GM19463 (cell line): ENCODE measurements around the gene ATAD2B.
"Not testable (repeated sequence)": the region's sequence is repeated elsewhere in the genome, so short reads cannot be mapped to it uniquely, and the experiment has no call there.

Source experiments
- ATAC-seq: cut with Tn5 transposase; IDR thresholded peaks from one replicate; pipeline ENCODE4 v1.9.1; 2021; ENCODE audit warnings: mild to moderate bottlenecking, moderate library complexity; ENCODE audit not compliant: unreplicated experiment

Gene ATAD2B

DNA sequence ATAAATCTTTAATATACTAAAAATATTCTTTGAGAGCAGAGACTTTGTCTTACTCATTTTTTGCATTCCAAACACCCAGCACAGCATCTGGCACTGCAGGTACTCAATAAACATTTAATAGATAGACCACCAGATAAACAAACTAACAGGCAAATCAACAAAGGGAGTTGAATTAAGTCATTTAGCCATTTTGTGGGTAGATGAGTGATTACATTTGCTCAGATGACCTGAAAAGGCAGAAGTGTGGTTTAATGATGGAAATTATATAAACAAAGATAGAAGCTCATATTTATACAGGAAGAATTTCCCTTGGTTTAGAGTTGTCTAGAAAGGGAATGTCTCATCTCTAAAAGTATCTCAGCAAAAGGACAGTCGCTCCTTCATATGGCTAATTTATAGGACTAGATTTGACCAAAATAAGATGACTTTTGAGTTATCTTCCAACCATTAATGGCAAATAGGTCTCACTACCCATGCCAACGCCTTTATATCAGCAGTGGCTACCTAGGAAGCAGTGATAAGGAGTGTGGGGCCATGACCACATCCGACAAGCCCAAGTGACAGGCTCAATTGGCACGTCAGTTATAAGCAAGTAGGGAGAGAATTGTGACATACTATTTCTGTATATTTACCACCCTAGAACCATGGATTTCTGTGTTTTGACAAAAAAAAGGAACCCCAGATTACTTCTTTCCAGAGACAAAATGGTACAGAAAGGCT, 173.5 kb downstream of the ATAD2B start:
- no peak for ATAC-seq

DNA sequence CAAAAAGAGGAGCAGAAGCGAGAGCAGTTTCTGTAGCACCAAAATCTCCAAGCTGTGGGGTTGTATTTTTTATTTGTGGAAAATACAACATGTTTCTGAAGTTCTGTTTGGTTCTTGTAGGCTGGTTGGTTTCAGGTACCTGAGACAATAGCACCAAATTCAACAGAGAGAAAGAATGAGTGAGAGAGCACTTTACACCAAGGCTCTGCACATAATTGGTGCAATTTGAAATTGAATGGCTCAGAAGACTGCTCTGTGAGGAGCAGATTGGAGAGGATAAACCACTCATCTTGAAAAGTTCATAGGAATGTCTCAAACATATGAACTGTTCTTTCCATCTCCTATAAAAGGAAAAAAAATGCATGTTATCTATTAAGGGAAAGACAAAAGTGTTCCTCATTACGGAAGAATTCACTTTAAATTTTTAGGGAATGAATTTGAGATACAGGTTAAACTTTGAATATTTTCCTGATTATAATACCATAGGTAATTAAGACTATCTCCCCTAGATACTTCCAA, 175.1 kb downstream of the ATAD2B start:
- ATAC-seq = no peak

DNA sequence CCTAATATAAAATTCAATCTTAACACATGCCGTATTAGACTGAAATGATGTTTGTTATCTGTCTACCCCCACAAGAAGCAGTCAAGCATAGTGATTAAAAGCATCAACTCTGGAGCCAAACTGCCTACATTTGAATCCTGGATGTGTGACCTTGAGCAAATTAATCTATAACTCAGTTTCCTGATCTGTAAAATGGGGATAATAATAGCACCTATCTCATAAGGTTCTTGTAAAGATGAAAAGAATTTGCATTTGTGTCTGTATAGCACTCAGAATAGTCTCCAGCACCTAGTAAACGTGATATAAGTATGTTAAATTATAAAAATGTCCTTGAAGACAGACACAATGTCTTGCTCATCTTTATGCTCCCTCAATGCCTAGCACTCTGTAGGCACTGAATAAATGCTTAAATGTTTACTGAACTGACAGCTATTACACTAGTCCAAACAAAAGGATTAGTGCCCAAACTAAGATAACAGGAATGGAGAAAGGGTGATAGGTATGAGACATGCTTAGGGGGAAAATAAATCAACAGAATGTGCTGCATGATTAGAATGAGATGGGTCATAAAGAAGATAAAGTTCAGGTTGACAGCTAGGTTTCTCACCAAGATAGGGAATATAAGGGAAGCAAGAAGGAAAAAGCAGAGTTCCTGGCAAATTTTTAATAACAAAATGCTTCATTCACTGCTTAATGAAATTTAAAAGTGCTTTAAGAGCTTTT, 180.6 kb downstream of the ATAD2B start:
- peak; percentile 35 for ATAC-seq

DNA sequence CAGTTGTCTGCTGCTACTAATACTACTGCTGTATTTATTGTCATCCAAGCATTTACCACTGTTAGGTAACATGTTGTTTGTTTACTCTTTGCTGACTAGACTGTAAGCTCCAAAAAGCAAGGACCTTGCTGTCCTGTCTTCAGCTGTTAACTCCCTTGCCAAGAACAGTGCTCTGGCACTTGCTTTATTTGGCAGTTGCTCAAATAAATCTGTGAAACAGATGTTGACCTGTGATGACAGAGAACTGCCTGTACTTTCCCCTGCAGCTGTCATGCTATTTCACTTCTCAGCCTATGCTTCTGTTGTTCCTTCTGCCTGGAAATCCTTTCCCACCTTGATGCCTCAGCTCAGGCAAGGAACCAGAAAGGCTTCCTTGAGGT, 181.2 kb downstream of the ATAD2B start:
- peak; percentile 76 for ATAC-seq

DNA sequence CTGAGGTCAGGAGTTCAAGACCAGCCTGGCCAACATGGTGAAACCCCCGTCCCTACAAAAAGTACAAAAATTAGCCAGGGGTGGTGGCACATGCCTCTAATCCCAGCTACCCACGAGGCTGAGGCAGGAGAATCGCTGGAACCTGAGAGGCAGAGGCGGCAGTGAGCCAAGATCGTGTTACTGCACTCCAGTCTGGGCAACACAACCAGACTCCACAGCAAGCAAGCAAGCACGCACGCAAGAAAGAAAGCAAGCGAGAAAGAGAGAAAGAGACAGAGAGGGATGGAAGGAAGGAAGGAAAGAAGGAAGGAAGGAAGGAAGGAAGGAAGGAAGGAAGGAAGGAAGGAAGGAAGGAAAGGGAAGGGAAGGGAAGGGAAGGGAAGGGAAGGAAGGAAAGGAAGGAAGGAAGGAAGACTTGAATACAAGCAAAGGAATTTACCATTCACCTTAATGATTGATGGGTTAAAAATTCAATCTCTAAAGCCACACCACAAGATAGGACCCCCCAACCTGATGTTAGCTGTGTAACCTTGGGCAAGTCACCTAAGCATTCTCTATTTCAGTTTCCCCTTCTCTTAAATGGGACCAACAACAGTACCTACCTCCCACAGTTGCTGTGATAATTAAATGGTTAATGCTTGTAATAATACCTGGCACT, 181.7 kb downstream of the ATAD2B start:
- ATAC-seq = peak; percentile 21

DNA sequence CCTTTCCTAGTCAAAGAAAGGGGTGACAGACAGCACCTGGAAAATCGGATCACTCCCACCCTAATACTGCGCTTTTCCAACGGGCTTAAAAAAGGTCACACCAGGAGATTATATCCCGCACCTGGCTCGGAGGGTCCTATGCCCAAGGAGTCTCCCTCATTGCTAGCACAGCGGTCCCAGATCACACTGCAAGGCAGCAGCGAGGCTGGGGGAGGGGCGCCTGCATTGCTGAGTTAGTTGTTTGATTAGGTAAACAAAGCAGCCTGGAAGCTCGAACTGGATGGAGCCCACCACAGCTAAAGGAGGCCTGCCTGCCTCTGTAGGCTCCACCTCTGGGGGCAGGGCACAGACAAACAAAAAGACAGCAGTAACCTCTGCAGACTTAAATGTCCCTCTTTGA, 190.1 kb downstream of the ATAD2B start:
- not testable (repeated sequence) for ATAC-seq

DNA sequence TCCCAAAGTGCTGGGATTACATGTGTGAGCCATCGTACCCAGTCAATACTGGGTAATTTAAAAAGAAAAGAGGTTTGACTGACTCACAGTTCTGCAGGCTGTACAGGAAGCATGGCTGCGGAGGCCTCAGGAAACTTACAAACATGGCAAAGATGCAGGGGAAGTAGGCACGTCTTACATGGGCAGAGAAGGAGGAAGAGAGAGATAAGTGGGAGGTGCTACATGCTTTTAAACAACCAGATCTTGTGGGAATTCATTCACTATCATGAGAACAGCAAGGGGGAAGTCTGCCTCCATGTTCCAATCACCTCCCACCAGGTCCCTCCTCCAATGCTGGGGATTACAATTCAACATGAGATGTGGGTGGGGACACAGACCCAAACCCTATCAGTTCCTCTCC, 192.5 kb downstream of the ATAD2B start:
- no peak for ATAC-seq

DNA sequence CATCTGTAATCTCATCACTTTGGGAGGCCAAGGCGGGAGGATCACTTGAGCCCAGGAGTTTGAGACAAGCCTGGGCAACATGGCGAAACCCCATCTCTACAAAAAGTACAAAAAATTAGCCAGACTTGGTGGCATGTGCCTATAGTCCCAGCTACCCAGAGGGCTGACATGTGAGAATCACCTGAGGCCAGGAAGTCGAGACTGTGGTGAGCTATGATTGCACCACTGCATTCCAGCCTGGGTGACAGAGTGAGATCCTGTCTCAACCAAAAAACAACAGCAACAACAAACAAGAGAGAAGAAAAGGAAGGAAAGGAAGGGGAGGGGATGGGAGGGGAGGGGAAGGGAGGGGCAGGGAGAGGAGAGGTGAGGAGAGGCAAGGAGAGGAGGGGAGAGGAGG, 203.9 kb downstream of the ATAD2B start:
- not testable (repeated sequence) for ATAC-seq

DNA sequence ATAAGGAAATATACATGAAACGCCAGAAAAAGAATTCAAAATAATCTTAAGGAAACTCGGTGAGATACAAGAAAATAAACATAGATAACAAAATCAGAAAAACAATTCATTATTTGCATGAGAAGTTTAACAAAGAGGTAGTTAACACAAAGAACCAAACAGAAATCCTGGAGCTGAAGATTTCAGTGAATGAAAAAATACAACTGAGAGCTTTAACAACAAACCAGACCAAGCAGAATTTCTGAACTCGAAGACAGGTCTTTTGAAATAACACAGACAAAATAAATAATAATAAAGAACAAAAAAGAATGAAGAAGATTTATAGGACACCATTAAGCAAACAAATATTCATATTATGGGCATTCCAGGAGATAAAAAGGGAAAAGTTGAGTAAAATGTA, 204.7 kb downstream of the ATAD2B start:
- ATAC-seq = no peak

DNA sequence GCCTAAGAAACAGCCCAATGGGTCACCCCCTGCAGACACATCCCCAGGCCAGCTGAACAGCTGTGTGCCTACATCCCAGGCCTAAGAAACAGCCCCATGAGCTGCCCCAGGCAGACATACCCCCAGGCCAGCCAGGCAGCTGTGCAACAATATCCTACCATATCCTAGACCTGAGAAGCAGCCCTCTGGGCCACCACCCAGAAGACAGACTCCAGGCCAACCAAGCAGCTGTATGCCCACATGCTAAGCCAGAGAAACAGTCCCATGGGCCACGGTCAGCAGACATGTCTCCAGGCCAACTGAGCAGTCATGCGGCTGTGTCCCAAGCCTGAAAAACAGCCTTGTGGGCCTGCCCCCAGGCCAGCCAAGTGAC, 205.5 kb downstream of the ATAD2B start:
- ATAC-seq = no peak

DNA sequence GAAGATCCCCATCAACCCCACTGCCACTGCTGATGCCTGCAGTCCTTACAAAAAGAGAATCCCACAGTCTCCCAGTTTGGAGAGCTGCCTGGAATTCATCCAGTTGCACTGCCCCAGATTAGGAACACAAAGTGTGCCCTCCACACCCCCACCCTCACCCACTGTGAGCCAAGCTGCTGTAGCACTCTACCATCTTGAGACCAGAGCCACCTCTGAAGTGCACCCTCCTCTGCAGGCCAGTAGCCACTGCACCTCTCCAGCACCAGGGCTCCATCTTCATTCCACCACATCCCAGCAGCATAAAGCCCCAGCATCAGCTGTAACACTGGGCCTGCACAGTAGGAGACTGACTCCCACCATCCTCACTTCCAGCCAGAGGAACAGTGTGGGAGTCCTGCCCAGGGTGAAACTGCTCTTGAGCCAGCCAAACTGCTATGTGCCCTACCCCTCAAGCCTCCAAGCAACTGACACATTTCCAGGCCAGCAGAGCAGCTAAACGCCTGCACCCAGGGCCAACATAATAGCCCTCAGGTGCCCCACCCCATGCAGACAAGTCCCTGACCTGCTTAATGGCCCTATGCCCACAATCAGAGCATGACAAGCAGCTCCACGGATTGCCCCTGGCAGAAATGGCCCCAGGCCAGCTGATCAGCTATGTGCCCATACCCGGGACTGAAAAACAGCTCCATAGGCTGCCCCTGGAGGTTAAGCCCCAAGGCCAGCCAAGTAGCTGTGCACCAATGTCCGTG, 206.0 kb downstream of the ATAD2B start:
- ATAC-seq = no peak

DNA sequence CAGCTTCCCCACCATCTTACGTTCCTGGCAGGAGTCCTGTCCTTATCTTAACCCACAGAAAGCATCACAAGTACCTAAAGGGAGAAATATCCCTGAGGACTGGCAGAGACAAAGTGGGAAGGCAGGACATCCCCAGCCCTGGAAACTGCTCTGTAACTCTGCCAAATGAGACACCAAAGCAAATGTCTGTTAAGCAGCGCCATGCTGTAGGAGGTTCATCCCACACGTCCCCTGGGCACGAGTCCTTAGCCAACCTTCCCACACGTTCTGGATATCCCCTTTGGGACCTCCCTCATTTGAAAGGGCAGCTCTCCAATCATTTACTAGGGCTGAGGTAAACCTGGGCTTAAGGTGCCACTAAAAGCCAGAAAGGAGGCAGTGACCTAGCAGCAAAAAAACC, 207.2 kb downstream of the ATAD2B start:
- no peak for ATAC-seq

DNA sequence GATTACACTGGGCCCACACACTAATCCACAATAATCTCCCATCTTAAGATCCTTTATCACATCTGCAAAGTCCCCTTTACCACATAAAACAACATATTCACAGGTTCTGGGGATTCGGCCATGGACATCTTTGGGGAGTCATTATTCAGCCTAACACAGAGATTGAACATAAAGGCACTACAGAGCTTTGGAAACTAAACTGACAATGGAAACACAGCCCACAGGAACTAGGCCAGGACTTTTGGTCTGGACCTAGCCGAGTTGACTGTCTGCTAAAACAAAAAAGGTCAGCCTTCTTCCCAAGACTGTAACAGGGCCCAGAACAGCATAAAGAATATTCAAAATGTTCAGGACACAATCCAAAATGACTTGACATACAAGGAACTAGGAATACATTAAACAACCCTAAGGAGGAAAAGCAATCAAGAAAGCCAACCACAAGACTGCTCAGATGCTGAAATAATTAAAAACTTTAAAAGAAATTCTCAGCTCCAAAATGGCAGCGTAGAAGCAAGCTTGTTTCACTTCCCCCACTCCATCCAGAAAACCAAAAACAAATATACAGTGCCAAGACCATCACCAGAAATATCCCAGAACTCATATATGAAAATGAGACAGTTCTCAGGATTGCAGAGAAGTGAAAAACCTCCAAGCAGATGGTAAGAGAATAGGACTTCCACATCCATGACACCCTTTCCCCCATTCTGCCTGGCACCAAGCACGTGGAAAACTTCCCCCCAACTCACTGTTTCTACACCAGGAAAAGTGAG, 207.8 kb downstream of the ATAD2B start:
- ATAC-seq = no peak

DNA sequence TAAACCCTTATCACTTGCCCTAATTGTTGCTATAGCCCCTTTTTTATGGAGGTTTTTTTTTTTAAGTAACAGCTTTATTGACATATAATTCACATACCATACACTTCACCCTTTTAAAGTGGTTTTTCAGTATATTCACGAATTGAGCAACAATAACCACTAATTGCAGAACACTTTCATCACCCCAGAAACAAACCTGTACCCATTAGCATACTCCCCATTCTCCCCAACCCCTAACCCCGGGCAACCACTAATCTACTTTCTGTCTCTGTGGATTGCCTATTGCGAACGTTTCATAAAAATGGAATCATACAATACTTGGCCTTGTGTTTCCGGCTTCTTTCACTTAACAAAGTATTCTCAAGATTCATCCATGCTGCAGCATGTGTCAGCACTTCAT, 213.6 kb downstream of the ATAD2B start:
- ATAC-seq = no peak

DNA sequence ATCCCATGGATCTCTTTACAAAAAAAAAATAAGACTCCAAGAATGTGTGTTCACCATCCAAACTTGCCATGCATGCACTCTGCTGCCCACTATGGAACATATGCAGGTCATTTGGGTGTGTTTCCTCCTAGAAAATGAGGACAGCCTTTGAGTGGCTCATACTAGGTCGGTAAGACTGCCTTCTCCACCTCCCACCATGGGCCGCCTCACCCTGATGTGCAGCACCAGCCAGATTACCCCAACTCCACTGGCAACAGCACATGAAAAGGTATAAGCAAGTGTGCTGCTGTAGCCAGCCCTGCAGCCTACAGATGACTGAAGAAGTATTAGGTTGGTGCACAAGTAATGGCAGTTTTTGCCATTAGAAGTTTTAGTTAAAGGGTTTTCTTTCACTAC, 214.2 kb downstream of the ATAD2B start:
- ATAC-seq = no peak

DNA sequence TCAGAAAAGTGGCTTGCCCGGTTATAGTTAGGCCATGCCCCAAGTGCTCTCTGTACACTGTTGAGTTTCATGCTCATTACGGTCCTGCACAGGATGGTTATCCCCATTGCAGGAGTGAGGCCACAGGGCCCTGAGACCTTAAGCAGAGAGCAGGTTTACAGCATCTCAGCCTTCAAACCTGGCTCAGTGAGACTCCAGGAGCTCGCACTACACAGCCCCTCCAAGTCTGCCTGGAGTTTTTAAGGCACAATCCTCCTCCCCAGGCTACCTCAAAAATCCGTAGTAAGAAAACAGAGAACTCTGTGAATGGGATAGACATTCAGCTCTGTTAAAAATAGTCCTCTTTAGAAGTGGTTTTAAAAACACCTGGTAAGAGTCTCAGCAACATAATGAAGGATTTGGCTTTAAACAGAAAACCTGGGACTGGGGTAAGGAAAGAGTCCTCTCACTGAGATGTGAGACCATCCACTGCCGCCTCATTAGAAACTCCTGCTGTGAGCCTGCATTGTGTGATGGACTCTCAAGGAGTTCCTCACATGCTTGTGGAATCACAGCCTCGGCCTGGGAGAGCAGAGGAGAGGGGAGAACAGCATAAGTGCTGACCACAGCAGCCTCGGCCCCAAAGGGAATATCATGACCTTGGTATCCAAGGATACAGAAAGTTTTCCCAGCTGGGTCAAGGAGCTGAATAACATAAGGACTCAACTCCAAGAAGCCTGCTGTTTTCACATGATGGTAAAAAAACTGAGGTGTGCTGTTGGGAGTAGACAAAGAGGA, 214.8 kb downstream of the ATAD2B start:
- no peak for ATAC-seq

DNA sequence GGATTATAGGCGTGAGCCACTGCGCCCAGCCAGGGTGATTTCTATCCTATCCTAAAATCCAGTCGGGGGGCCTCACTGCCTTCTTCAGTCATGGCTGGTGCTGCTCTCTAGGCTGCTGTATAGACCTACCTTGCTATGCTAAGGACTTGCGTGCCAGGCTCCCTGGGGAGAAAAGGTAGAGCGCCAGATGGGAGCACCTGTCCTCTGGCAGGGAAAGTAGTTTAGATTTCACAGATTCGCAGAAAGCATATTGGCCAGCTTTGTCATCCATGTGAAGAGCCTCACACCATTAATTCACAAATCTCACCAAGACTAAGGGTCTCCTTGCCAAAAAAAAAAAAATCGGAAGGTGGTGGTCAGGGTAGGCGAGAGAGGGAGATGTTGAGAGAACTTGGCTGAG, 217.6 kb downstream of the ATAD2B start:
- ATAC-seq = no peak

DNA sequence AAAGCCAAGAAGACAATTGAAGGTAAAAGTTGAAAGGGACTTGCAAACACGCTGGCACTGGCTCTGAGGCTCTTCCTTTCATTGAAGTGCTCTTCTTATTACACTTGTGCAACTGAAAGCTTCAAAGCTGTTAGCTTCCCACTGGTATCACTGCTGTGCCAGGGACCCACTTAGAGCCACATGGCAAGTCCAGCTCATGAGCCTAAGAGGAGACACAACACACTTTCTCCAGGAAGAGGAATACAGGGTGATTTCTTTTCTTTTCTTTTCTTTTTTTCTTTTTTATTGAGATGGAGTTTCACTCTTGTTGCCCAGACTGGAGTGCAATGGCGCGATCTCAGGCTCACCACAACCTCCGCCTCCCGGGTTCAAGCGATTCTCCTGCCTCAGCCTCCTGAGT, 218.2 kb downstream of the ATAD2B start:
- no peak for ATAC-seq

DNA sequence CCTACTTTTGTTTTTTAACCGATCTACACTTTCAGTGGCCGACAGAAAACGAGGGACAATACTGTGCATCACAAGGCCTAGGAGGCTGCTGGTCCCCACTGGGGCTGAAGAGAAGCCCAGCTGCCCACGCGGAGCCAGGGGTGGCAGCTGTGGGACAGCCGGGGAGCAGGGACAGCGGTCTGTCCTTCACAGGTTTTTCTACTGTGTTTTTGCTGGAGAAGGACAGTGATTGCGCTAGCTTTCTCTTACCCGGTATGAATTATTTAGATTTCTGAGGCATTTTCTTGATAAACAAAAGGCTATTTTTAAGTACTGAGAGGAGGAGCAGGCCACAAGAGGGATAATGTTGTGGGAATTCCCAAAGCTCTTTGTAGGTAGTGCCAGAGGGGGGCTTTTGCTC, 219.8 kb downstream of the ATAD2B start:
- ATAC-seq = no peak

DNA sequence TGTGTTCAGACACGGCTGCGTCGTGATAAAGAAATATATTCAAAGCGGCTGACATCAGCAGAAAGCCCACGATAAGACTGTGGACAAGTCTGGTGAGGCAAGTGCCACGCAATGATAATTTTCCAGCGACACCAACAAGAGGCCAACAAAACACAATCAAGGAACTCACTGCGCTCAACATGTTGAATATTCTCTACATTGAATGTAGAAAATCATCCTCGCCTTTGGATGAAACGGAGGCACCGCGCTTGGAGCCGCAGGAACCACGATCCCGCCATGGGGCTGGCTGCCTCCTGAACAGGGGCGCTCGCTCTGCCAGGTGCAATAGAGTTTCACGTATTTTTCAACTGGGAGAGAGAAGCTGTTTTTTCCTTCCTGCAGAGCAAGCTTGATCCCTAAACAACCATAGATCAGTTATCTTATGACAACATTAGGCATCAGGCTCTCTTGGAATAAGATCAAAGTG, 220.3 kb downstream of the ATAD2B start:
- ATAC-seq = no peak
